ENCODE measurements around the gene DEGS2. TPM values are rescaled to one million over a fixed set of nuclear protein-coding genes. Genes with fewer than 3 reads are reported as not detected.

The DEGS2 gene
- total and polyA plus RNA-seq, 2 experiments from 2014 or later = 1.4 TPM; not detected in 1

GRCh38 chr14:100140452-100141078, 18.9 kb downstream of the DEGS2 start:
- Histone ChIP-seq H4K20me1 (ENCODE audit: insufficient read depth) (no peaks in the 10 kb centered on the region), H3K79me2 (ENCODE audit: insufficient read depth) (no peaks in the 10 kb centered on the region), H3K4me3 (no peak overlapping the region), H3K4me2 (ENCODE audit: unreplicated experiment) (no peak overlapping the region), H3K9me2 (ENCODE audit: insufficient read depth) (no peaks in the 10 kb centered on the region), H3F3A (ENCODE audit: insufficient read depth) (no peaks in the 10 kb centered on the region), H2AFZ (no peak overlapping the region), H3K27me3 (replicated peaks; ENCODE audit: insufficient read depth) (no peaks in the 10 kb centered on the region), H3K36me3 (ENCODE audit: low read depth) (no peaks in the 10 kb centered on the region), H3K9ac (no peak overlapping the region), H3K4me1 (ENCODE audit: insufficient read depth) (no peaks in the 10 kb centered on the region), H3K9me3 (ENCODE audit: low read depth) (no peaks in the 10 kb centered on the region), H3K27ac (no peak overlapping the region)
- no peak for TF ChIP-seq EZH2 (IDR thresholded peaks at IDR 0.05; ENCODE audit: insufficient read depth, poor library complexity, severe bottlenecking)
- TF ChIP-seq EZH2phosphoT487 (IDR thresholded peaks at IDR 0.05; ENCODE audit: insufficient read depth, low read depth) = no peak
- no peak for DNase-seq
- in situ Hi-C loops (cut with MboI) = no loop called here
- 92 to 94% methylated on average over 16 of the region's 16 CpGs for WGBS, 2 experiments (ENCODE audit: low coverage in 1 of 2, low lambda C conversion rate in 2 of 2, missing lambda C conversion rate in 2 of 2)

DNA sequence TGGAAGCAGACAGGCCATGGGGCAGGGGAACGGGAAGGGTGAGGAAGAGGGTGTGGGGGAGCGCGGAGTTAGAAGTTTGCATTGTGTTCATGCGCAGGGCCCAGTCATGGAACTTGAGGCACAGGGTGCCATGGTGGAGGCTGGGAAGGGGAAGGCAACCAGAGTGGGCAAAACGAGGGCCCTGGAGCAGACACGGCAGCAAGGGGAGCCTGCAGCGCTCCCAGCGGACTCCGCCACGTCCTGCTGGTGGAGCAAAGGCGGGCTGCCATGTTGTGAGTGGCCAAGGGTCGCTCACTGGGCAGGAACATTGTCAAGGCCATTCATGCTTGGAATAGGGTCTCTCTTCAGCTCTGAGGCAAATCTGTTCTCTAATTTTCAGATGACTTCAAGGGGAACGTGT, 20.5 kb downstream of the DEGS2 start:
- Histone ChIP-seq H2AFZ (no peak overlapping the region), H3K36me3 (ENCODE audit: low read depth) (no peaks in the 10 kb centered on the region), H3K27me3 (replicated peaks; ENCODE audit: insufficient read depth) (no peaks in the 10 kb centered on the region), H3K4me3 (no peak overlapping the region), H4K20me1 (ENCODE audit: insufficient read depth) (no peaks in the 10 kb centered on the region), H3F3A (ENCODE audit: insufficient read depth) (no peaks in the 10 kb centered on the region), H3K9me3 (ENCODE audit: low read depth) (no peaks in the 10 kb centered on the region), H3K4me2 (ENCODE audit: unreplicated experiment) (no peak overlapping the region), H3K79me2 (ENCODE audit: insufficient read depth) (no peaks in the 10 kb centered on the region), H3K9ac (no peak overlapping the region), H3K9me2 (ENCODE audit: insufficient read depth) (no peaks in the 10 kb centered on the region), H3K27ac (no peak overlapping the region), H3K4me1 (ENCODE audit: insufficient read depth) (no peaks in the 10 kb centered on the region)
- in situ Hi-C loops (cut with MboI) = no loop called here
- no peak for DNase-seq
- TF ChIP-seq EZH2 (IDR thresholded peaks at IDR 0.05; ENCODE audit: insufficient read depth, poor library complexity, severe bottlenecking) (no peak), EZH2phosphoT487 (IDR thresholded peaks at IDR 0.05; ENCODE audit: insufficient read depth, low read depth) (no peak)
- 95 to 97% methylated on average over 11 to 13 of the region's 13 CpGs for WGBS, 2 experiments (ENCODE audit: low coverage in 1 of 2, low lambda C conversion rate in 2 of 2, missing lambda C conversion rate in 2 of 2)

GRCh38 chr14:100138082-100138787, 21.2 kb downstream of the DEGS2 start:
- no peak overlapping the region for H3K9ac ChIP-seq
- H3K27ac ChIP-seq = no peak overlapping the region
- TF ChIP-seq EZH2phosphoT487 (IDR thresholded peaks at IDR 0.05; ENCODE audit: insufficient read depth, low read depth) = no peak
- TF ChIP-seq EZH2 (IDR thresholded peaks at IDR 0.05; ENCODE audit: insufficient read depth, poor library complexity, severe bottlenecking) = no peak

GRCh38 chr14:100137173-100137572, 22.3 kb downstream of the DEGS2 start:
- no peak overlapping the region for H3K27ac ChIP-seq
- no peak for DNase-seq
- TF ChIP-seq EZH2 (IDR thresholded peaks at IDR 0.05; ENCODE audit: insufficient read depth, poor library complexity, severe bottlenecking) (no peak), EZH2phosphoT487 (IDR thresholded peaks at IDR 0.05; ENCODE audit: insufficient read depth, low read depth) (no peak)
- H3K27me3 ChIP-seq (replicated peaks; ENCODE audit: insufficient read depth) = no peaks in the 10 kb centered on the region
- peaks cover 7% of the 10 kb centered on the region for H3F3A ChIP-seq (ENCODE audit: insufficient read depth)
- no peaks in the 10 kb centered on the region for H3K9me3 ChIP-seq (ENCODE audit: low read depth)
- no peak overlapping the region for H3K4me2 ChIP-seq (ENCODE audit: unreplicated experiment)
- no peak overlapping the region for H2AFZ ChIP-seq
- H3K4me3 ChIP-seq = no peak overlapping the region
- H3K36me3 ChIP-seq (ENCODE audit: low read depth) = no peaks in the 10 kb centered on the region
- no peaks in the 10 kb centered on the region for H3K79me2 ChIP-seq (ENCODE audit: insufficient read depth)
- no peaks in the 10 kb centered on the region for H4K20me1 ChIP-seq (ENCODE audit: insufficient read depth)
- H3K4me1 ChIP-seq (ENCODE audit: insufficient read depth) = peaks cover 13% of the 10 kb centered on the region
- in situ Hi-C loops (cut with MboI) = no loop called here
- WGBS, 2 experiments (ENCODE audit: low coverage in 1 of 2, low lambda C conversion rate in 2 of 2, missing lambda C conversion rate in 2 of 2) = 89% methylated on average over 7 to 8 of the region's 8 CpGs
- H3K9me2 ChIP-seq (ENCODE audit: insufficient read depth) = no peaks in the 10 kb centered on the region
- no peak overlapping the region for H3K9ac ChIP-seq

More at GRCh38 chr14:100138082-100138787, 21.2 kb downstream of the DEGS2 start:
- Histone ChIP-seq H3K4me1 (ENCODE audit: insufficient read depth) (peaks cover 4% of the 10 kb centered on the region), H3K79me2 (ENCODE audit: insufficient read depth) (no peaks in the 10 kb centered on the region), H2AFZ (no peak overlapping the region), H3K9me3 (ENCODE audit: low read depth) (no peaks in the 10 kb centered on the region), H3K27me3 (replicated peaks; ENCODE audit: insufficient read depth) (no peaks in the 10 kb centered on the region), H4K20me1 (ENCODE audit: insufficient read depth) (no peaks in the 10 kb centered on the region), H3K36me3 (ENCODE audit: low read depth) (no peaks in the 10 kb centered on the region), H3K9me2 (ENCODE audit: insufficient read depth) (no peaks in the 10 kb centered on the region), H3K4me2 (ENCODE audit: unreplicated experiment) (no peak overlapping the region), H3F3A (ENCODE audit: insufficient read depth) (no peaks in the 10 kb centered on the region; the same call in 1 of the 2 replicates), H3K4me3 (no peak overlapping the region)
- 77 to 82% methylated on average over 8 of the region's 8 CpGs for WGBS, 2 experiments (ENCODE audit: low coverage in 1 of 2, low lambda C conversion rate in 2 of 2, missing lambda C conversion rate in 2 of 2)
- DNase-seq = no peak
- in situ Hi-C loops (cut with MboI) = no loop called here
